Mucosa of descending colon (tissue), 3 donors: ENCODE data around the gene PEX6. TPM values are rescaled to one million over a fixed set of nuclear protein-coding genes. Genes with fewer than 3 reads are reported as not detected.
A peak's percentile ranks its signal among the peaks of the same experiment; 100 is the strongest.
"Not testable (repeated sequence)": the region's sequence is repeated elsewhere in the genome, so short reads cannot be mapped to it uniquely, and the experiment has no call there.

Source experiments
- ATAC-seq: fragments of 200-7000 bp; cut with Tn5 transposase; one replicate; pipeline ENCODE4 v1.9.1; 2020; ENCODE audit warnings: mild to moderate bottlenecking, moderate library complexity
- DNase-seq, 3 donors: peaks; one replicate each; pipeline ENCODE4 v3.0.0-alpha.2; 2020
- H3K36me3 ChIP-seq: fragments of 200-600 bp; one replicate; pipeline ENCODE4 v1.8.0; 2021; ENCODE audit warnings: low read depth, mild to moderate bottlenecking
- H3K4me1 ChIP-seq: fragments of 200-600 bp; one replicate; pipeline ENCODE4 v1.8.0; 2021; ENCODE audit warnings: low read depth, mild to moderate bottlenecking
- H3K4me3 ChIP-seq: fragments of 200-600 bp; one replicate; pipeline ENCODE4 v1.8.0; 2021; ENCODE audit warnings: mild to moderate bottlenecking
- H3K9me3 ChIP-seq: fragments of 200-600 bp; one replicate; pipeline ENCODE4 v1.8.0; 2021; ENCODE audit warnings: mild to moderate bottlenecking
- intact Hi-C, 2 donors: fragments of 100-400 bp; cut with DNase I in 1 of 2; cut with micrococcal nuclease in 1 of 2; formaldehyde crosslinking; loops; one replicate each; pipeline versions ENCODE4 v1.11.0 to v1.11.1; 2022; cut with DNase I, micrococcal nuclease
- total RNA-seq, 3 donors: library from RNA; stranded (reverse); fragmentation: NEBNext Ultra II Directional in 2 of 3; extraction: Animal tissue kit (Norgen Biotek cat#: 25700) in 2 of 3; gene quantifications; one replicate each; pipeline versions ENCODE4 v1.2.1 to v1.2.4, GENCODE V29; 2021 to 2023
- TF ChIP-seq, protein P1 (sequence below): fragments of 200-600 bp; IDR thresholded peaks from one replicate; pipeline ENCODE4 v1.8.0; 2022; ENCODE audit warnings: antibody characterized with exemption, mild to moderate bottlenecking
- donor health status: DM: no; HTN: no; CAD: no; lungs with moderate emphysema.
- donor health status: DM: no; HTN: no; CAD: no.
- donor health status: DM: no; HTN: yes; CAD: no.

PEX6 gene
- total RNA-seq, 3 donors from 2014 or later, result 14.3 to 38.6 (median 20.6) TPM

GRCh38 chr6:42942444-42942843 is 36.5 kb downstream of the PEX6 start:
- TF ChIP-seq, protein P1, sequence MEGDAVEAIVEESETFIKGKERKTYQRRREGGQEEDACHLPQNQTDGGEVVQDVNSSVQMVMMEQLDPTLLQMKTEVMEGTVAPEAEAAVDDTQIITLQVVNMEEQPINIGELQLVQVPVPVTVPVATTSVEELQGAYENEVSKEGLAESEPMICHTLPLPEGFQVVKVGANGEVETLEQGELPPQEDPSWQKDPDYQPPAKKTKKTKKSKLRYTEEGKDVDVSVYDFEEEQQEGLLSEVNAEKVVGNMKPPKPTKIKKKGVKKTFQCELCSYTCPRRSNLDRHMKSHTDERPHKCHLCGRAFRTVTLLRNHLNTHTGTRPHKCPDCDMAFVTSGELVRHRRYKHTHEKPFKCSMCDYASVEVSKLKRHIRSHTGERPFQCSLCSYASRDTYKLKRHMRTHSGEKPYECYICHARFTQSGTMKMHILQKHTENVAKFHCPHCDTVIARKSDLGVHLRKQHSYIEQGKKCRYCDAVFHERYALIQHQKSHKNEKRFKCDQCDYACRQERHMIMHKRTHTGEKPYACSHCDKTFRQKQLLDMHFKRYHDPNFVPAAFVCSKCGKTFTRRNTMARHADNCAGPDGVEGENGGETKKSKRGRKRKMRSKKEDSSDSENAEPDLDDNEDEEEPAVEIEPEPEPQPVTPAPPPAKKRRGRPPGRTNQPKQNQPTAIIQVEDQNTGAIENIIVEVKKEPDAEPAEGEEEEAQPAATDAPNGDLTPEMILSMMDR, result no peak
- no peak for DNase-seq
- ATAC-seq, result no peak
- H3K9me3 ChIP-seq, result no peaks in the 10 kb centered on the region
- no peaks in the 10 kb centered on the region for H3K36me3 ChIP-seq
- no peak overlapping the region for H3K4me3 ChIP-seq
- intact Hi-C loops, result no loop called here
- no peaks in the 10 kb centered on the region for H3K4me1 ChIP-seq

GRCh38 chr6:42941356-42941755 is 37.6 kb downstream of the PEX6 start:
- ATAC-seq, H3K4me1 ChIP-seq, DNase-seq, H3K4me3 ChIP-seq, H3K9me3 ChIP-seq, H3K36me3 ChIP-seq, intact Hi-C loops: not testable (repeated sequence)

DNA sequence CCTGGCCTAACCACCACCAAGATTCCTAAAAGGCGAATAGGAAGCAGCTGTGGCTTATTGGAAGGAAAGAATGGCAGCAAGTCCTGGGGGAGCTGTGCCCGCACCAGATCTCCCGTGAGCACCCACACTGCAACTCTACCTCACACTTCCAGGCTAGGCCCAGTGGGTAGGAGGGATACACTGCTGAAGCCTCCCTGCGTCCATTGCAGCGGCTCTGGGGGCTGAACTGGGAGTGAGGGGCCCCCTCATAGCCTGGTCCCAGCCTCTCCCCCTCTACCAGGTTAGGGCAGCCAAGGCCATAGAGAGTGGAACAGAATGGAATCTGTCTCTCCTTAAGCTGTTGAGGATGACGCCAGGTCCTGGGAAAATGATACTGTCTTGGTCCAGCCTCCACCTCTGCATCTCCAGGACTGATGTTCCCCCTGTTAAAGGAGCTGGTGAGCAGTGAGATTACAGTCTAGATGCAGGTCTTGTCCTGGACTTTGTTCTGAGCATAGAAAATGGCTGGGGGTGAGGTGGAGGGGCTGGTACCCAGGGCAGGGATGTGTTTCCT is 38.4 kb downstream of the PEX6 start:
- DNase-seq (no peak), ATAC-seq (no peak)
- Histone ChIP-seq H3K4me1 (no peaks in the 10 kb centered on the region), H3K4me3 (no peak overlapping the region), H3K36me3 (no peaks in the 10 kb centered on the region), H3K9me3 (no peaks in the 10 kb centered on the region)
- intact Hi-C loops, result no loop called here
- TF ChIP-seq, protein P1, result no peak

GRCh38 chr6:42939810-42940167 is 39.2 kb downstream of the PEX6 start:
- TF ChIP-seq, protein P1, result no peak
- no peaks in the 10 kb centered on the region for H3K4me1 ChIP-seq
- H3K4me3 ChIP-seq, result no peak overlapping the region
- intact Hi-C loops, result no loop called here
- DNase-seq, result no peak
- H3K36me3 ChIP-seq, result no peaks in the 10 kb centered on the region
- no peaks in the 10 kb centered on the region for H3K9me3 ChIP-seq
- no peak for ATAC-seq

DNA sequence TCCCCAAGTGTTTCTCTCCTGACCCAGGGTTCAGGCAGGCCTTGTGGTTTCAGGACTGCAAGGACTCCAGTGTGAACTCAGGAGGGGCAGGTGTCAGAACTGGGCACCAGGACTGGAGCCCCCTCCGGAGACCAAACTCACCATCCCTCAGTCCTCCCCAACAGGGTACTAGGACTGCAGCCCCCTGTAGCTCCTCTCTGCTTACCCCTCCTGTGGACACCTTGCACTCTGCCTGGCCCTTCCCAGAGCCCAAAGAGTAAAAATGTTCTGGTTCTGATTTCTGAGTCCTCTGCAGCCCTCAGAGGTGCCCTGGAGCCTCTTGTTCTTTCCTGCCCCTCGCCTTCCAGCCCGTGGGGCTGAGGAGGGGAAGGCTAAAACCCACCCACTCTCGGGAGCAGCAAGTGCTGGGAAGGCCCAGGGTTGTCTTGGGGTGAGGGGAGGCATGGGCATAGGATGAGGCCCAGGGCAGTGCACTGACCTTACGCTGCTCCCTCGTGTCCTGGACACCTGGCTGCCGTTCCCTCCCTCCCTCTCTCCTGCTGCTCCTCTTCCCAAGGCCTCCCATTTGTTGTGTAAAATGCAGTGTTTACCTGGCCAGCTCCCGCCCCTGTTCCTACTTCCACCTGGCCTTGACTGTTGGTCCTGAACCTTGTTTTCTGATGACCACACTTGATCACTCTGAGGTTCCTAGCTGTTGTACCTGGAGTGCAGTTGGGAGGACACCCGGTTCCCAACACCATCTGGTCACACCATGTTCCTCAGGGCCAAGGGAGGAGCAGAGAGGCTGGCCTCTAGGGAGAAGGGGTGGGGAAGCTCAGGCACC is 39.8 kb downstream of the PEX6 start:
- no peak overlapping the region for H3K4me3 ChIP-seq
- TF ChIP-seq, protein P1, result no peak

DNA sequence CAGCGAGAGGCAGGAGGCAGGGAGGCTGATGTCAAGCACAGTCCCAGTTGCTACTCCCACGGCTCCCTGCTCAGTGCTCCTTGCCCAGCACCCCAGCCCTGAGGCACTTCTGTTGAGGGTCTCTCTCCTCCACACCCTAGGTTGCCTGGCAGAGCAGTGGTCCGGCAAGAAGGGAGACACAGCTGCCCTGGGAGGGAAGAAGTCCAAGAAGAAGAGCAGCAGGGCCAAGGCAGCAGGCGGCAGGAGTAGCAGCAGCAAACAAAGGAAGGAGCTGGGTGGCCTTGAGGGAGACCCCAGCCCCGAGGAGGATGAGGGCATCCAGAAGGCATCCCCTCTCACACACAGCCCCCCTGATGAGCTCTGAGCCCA is 40.6 kb downstream of the PEX6 start:
- Histone ChIP-seq H3K36me3 (no peaks in the 10 kb centered on the region), H3K9me3 (no peaks in the 10 kb centered on the region), H3K4me1 (no peaks in the 10 kb centered on the region), H3K4me3 (no peak overlapping the region)
- no peak for ATAC-seq
- no peak for DNase-seq
- TF ChIP-seq, protein P1, result no peak
- intact Hi-C loops, result no loop called here

More for the DNA sequence above, 39.8 kb downstream of the PEX6 start:
- H3K9me3 ChIP-seq, result no peaks in the 10 kb centered on the region
- intact Hi-C loops, result no loop called here
- no peaks in the 10 kb centered on the region for H3K36me3 ChIP-seq
- peak; percentile 75 for ATAC-seq
- H3K4me1 ChIP-seq, result no peaks in the 10 kb centered on the region
- no peak for DNase-seq
